A549 (cell line): Measurements from ENCODE around the gene HOOK1. TPM values are rescaled to one million over a fixed set of nuclear protein-coding genes. Genes with fewer than 3 reads are reported as not detected.

ENCODE experiments used
- ATAC-seq, 2 experiments: fragments of 200-7000 bp in 1 of 2; fragments of >200 bp in 1 of 2; cut with Nextera tagmentation in 1 of 2; cut with Tn5 transposase in 1 of 2; 3 replicates each; pipeline versions ENCODE4 v1.8.0 to v1.9.1; 2018 to 2020; ENCODE audit warnings: mild to moderate bottlenecking in 1 of 2, moderate library complexity in 1 of 2
- CTCF ChIA-PET: fragments of 300-600 bp; sonication (Branson Sonifier 250); formaldehyde crosslinking; extraction: SDS; loops from one replicate; lab custom pipeline; 2021; ENCODE audit warnings: antibody characterized with exemption, inconsistent platforms; lab: Yijun Ruan, JAX
- POLR2A ChIA-PET: fragments of 350-600 bp; formaldehyde crosslinking; extraction: SDS; loops from one replicate; lab custom pipeline; 2021; ENCODE audit warnings: antibody characterized with exemption, inconsistent platforms; lab: Yijun Ruan, JAX
- DNase-seq, 2 experiments: peaks; one replicate each; pipeline versions ENCODE4 v3.0.0 to v3.0.0-alpha.2; 2011 to 2016; ENCODE audit warnings: low read depth in 1 of 2, low spot score in 1 of 2
- FAIRE-seq: peaks from 2 replicates; lab custom pipeline; 2011; peaks lifted over from hg19 to GRCh38; lab: Jason Lieb, UNC
- H3K27ac ChIP-seq, 2 experiments: fragments of >200 bp; sonication (Bioruptor Twin); formaldehyde crosslinking; 3 replicates each; pipeline ENCODE4 v1.5.1; 2016 to 2017
- H3K4me1 ChIP-seq: fragments of >200 bp; sonication (Bioruptor Twin); formaldehyde crosslinking; 3 replicates; pipeline ENCODE4 v1.6.1; 2016
- H3K4me2 ChIP-seq: fragments of >200 bp; sonication (Bioruptor Twin); formaldehyde crosslinking; 3 replicates; pipeline ENCODE4 v1.6.1; 2016
- H3K4me3 ChIP-seq: fragments of >200 bp; sonication (Bioruptor Twin); formaldehyde crosslinking; 3 replicates; pipeline ENCODE4 v1.5.1; 2016
- H3K9me3 ChIP-seq: fragments of >200 bp; sonication (Bioruptor Twin); formaldehyde crosslinking; 3 replicates; pipeline ENCODE4 v1.6.1; 2016
- BHLHE40 ChIP-seq: IDR thresholded peaks from 2 replicates; pipeline ENCODE4 v1.6.1; 2012; ENCODE audit warnings: low read depth, low read length, inconsistent platforms
- CBX2 ChIP-seq: fragments of 200-600 bp; sonication (generic); IDR thresholded peaks from 2 replicates; pipeline ENCODE4 v1.6.1; 2016; ENCODE audit warnings: low read depth, mild to moderate bottlenecking, borderline replicate concordance
- CBX8 ChIP-seq: fragments of 200-600 bp; sonication (generic); IDR thresholded peaks from 2 replicates; pipeline ENCODE4 v1.6.1; 2016
- EHF ChIP-seq: fragments of 250-450 bp; sonication (Bioruptor Pico); IDR thresholded peaks from 2 replicates; pipeline ENCODE4 v1.5.0; 2020; ENCODE audit warnings: mild to moderate bottlenecking
- ESRRA ChIP-seq: fragments of 150-350 bp; IDR thresholded peaks from 2 replicates; pipeline ENCODE4 v1.6.1; 2014; ENCODE audit warnings: mild to moderate bottlenecking, low read length, borderline replicate concordance
- FOSB ChIP-seq: fragments of 250-450 bp; sonication (Bioruptor Pico); IDR thresholded peaks from 2 replicates; pipeline ENCODE4 v1.5.0; 2020; ENCODE audit warnings: mild to moderate bottlenecking, moderate library complexity
- MAZ ChIP-seq: fragments of 150-350 bp; IDR thresholded peaks from 2 replicates; pipeline ENCODE4 v1.6.1; 2014; ENCODE audit warnings: antibody characterized with exemption, low read depth, low read length, borderline replicate concordance
- NPAS2 ChIP-seq: fragments of 250-450 bp; sonication (Bioruptor Pico); IDR thresholded peaks from 2 replicates; pipeline ENCODE4 v1.8.0; 2022; ENCODE audit warnings: mild to moderate bottlenecking, moderate library complexity, borderline replicate concordance
- PHF8 ChIP-seq: fragments of 200-600 bp; sonication (generic); IDR thresholded peaks from 2 replicates; pipeline ENCODE4 v1.6.1; 2016; ENCODE audit warnings: low read depth, mild to moderate bottlenecking, antibody characterized with exemption, moderate library complexity, borderline replicate concordance
- polyA plus RNA-seq, 4 experiments: library from polyadenylated mRNA; depleted of rRNA in 3 of 4; stranded (reverse); fragments of >200 nt; fragmentation: RNase III in 1 of 4; extraction: RNeasy Plus Mini Kit Qiagen cat#74134 plus additional on column Dnase treatment in 1 of 4; gene quantifications; 2 replicates in 3 of 4; 3 replicates in 1 of 4; pipeline ENCODE4 v1.2.3, GENCODE V29; 2011 to 2017
- TF ChIP-seq, protein P1 (sequence below): fragments of >200 bp; sonication (Bioruptor Twin); formaldehyde crosslinking; IDR thresholded peaks from 3 replicates; pipeline ENCODE4 v1.6.1; 2016
- TF ChIP-seq, protein P2 (sequence below): IDR thresholded peaks from 2 replicates; pipeline ENCODE4 v1.6.1; 2012
- TF ChIP-seq, protein P3 (sequence below): fragments of 250-450 bp; sonication (Bioruptor Pico); IDR thresholded peaks from 2 replicates; pipeline ENCODE4 v1.5.0; 2021; ENCODE audit warnings: mild to moderate bottlenecking, moderate library complexity, borderline replicate concordance

The HOOK1 gene
- polyA plus RNA-seq, 2 of the 4 experiments (the other 2 are of a cell fraction) = 0.46 to 1.3 TPM

DNA sequence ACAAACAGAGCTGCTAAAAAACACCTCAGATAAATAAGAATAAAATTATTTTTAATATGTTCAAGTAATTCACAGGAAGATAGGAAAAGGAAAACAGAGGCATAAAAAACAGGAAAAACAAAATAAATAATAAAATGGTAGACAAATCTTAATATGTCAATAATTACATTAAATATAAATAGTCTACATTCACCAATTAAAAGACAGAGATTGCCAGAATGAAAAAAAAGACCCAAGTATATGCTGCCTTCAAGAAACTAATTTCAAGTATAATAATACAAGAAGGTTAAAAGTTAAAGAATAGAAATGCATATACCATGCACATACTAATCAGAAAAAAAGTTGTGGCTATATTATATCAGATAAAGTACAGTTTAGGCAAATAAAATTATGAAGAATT, 109.9 kb downstream of the HOOK1 start:
- CTCF ChIA-PET = interaction anchor here (2.1 kb wide), 1 partner anchor 22 kb away, joined by 9 read pairs; no protein-coding TSS in a partner anchor
- ATAC-seq = no peak
- H3K9me3 ChIP-seq = peaks cover 3% of the 10 kb centered on the region; the same call in 1 of the 3 replicates
- no peak overlapping the region for H3K27ac ChIP-seq
- no peaks in the 10 kb centered on the region for H3K4me1 ChIP-seq
- DNase-seq = no peak
- no peak overlapping the region for H3K4me3 ChIP-seq
- POLR2A ChIA-PET = no interaction called here
- no peak overlapping the region for H3K4me2 ChIP-seq
- no peak for FAIRE-seq
- TF ChIP-seq EHF (CRISPR knock-in tag) (no peak), FOSB (CRISPR knock-in tag) (no peak), CBX2 (no peak), ESRRA (no peak), PHF8 (no peak), NPAS2 (CRISPR knock-in tag) (no peak), CBX8 (no peak), MAZ (no peak), BHLHE40 (no peak)
- TF ChIP-seq, protein P1, sequence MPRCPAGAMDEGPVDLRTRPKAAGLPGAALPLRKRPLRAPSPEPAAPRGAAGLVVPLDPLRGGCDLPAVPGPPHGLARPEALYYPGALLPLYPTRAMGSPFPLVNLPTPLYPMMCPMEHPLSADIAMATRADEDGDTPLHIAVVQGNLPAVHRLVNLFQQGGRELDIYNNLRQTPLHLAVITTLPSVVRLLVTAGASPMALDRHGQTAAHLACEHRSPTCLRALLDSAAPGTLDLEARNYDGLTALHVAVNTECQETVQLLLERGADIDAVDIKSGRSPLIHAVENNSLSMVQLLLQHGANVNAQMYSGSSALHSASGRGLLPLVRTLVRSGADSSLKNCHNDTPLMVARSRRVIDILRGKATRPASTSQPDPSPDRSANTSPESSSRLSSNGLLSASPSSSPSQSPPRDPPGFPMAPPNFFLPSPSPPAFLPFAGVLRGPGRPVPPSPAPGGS = no peak
- TF ChIP-seq, protein P2, sequence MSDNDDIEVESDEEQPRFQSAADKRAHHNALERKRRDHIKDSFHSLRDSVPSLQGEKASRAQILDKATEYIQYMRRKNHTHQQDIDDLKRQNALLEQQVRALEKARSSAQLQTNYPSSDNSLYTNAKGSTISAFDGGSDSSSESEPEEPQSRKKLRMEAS = no peak
- TF ChIP-seq, protein P3, sequence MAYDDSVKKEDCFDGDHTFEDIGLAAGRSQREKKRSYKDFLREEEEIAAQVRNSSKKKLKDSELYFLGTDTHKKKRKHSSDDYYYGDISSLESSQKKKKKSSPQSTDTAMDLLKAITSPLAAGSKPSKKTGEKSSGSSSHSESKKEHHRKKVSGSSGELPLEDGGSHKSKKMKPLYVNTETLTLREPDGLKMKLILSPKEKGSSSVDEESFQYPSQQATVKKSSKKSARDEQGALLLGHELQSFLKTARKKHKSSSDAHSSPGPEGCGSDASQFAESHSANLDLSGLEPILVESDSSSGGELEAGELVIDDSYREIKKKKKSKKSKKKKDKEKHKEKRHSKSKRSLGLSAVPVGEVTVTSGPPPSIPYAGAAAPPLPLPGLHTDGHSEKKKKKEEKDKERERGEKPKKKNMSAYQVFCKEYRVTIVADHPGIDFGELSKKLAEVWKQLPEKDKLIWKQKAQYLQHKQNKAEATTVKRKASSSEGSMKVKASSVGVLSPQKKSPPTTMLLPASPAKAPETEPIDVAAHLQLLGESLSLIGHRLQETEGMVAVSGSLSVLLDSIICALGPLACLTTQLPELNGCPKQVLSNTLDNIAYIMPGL (CRISPR knock-in tag) = no peak

Other genes with a start within 250 kb of the HOOK1 start
- gene CYP2J2, start 111.8 kb downstream of the HOOK1 start, polyA plus RNA-seq (2011; rRNA removed) = 0.11 and 0.13 TPM in 2 replicates
- gene CYP2J2, start 111.8 kb downstream of the HOOK1 start, polyA plus RNA-seq (2017; fragmentation: RNase III; extraction: RNeasy Plus Mini Kit Qiagen cat#74134 plus additional on column Dnase treatment) = 0.09 TPM in 3 replicates